ENCODE measurements around the gene SSBP4. TPM values are rescaled to one million over a fixed set of nuclear protein-coding genes. Genes with fewer than 3 reads are reported as not detected.

Gene SSBP4
- total and polyA plus RNA-seq, 2 donors (not counting 1 experiment from before 2014, with no cell fraction given), result 37.0 to 64.2 TPM

DNA sequence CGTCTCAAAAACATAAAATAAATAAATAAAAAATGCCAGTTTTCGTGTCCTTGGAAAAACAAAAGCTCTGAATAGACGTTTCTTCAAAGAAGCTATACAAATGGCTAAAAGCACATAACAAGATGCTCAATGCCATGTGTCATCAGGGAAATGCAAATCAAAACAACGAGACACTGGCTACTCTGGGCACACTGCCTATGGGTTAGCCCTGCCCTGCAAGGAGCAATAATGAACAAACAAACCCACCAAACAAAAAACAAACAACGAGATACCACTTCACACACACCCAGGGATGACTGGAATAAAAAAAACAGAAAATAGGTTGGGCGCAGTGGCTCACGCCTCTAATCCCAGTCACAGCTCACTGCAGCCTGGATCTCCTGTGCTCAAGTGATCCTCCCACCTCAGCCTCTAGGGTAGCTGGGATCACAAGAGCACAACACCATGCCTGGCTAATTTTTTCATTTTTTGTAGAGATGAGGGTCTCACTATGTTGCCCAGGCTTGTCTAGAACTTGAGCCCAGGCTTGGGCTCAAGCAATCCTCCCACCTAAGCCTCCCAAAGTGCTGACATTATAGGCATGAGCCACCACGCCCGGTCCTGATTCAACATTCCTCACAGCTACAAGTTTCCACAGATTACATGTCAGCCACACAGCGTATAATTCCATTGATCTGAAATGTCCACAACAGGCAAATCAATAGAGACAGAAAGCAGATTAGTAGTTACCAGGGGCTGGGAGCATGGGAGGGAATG is 34.2 kb downstream of the SSBP4 start:
- DNase-seq (no peak), ATAC-seq (ENCODE audit: low read depth) (no peak)
- no peak overlapping the region for H3K27ac Mint-ChIP-seq
- H3K27ac ChIP-seq (ENCODE audit: low read length in 2 of 2), result no peak overlapping the region
- H3K4me1 Mint-ChIP-seq, result peaks cover 6% of the 10 kb centered on the region
- H2AFZ ChIP-seq (ENCODE audit: insufficient read depth, low read depth, low read length, poor library complexity, severe bottlenecking), result no peak overlapping the region
- CTCF ChIA-PET, result interaction anchor here (0.6 to 7.6 kb wide), 3 partner anchors 10 to 394 kb away, joined by 3 to 85 read pairs (median 27); no protein-coding TSS in a partner anchor
- H3K4me3 Mint-ChIP-seq, result no peak overlapping the region
- peaks cover 0 to 49% of the 10 kb centered on the region in 2 experiments for H3K36me3 ChIP-seq (replicated peaks in 1 of 2; ENCODE audit: control extremely low read depth in 1 of 2, control insufficient read depth in 1 of 2, extremely low read depth in 1 of 2, insufficient read depth in 2 of 2, low read length in 1 of 2)
- 97% methylated on average over 7 of the region's 10 CpGs for WGBS (ENCODE audit: insufficient coverage)
- no peaks in the 10 kb centered on the region for H3K27me3 Mint-ChIP-seq
- no peak for TF ChIP-seq EZH2 (IDR thresholded peaks at IDR 0.05; ENCODE audit: borderline replicate concordance, insufficient read depth, low read depth, low read length, poor library complexity, severe bottlenecking)
- TF ChIP-seq, protein P1, sequence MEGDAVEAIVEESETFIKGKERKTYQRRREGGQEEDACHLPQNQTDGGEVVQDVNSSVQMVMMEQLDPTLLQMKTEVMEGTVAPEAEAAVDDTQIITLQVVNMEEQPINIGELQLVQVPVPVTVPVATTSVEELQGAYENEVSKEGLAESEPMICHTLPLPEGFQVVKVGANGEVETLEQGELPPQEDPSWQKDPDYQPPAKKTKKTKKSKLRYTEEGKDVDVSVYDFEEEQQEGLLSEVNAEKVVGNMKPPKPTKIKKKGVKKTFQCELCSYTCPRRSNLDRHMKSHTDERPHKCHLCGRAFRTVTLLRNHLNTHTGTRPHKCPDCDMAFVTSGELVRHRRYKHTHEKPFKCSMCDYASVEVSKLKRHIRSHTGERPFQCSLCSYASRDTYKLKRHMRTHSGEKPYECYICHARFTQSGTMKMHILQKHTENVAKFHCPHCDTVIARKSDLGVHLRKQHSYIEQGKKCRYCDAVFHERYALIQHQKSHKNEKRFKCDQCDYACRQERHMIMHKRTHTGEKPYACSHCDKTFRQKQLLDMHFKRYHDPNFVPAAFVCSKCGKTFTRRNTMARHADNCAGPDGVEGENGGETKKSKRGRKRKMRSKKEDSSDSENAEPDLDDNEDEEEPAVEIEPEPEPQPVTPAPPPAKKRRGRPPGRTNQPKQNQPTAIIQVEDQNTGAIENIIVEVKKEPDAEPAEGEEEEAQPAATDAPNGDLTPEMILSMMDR (IDR thresholded peaks at IDR 0.05), result no peak
- peaks cover 24% of the 10 kb centered on the region for H3K79me2 ChIP-seq (ENCODE audit: control insufficient read depth, insufficient read depth, low read length)
- POLR2A ChIA-PET, result interaction anchor here (0.5 kb wide), 1 partner anchor 278 kb away, joined by 3 read pairs; no protein-coding TSS in a partner anchor
- no peak overlapping the region for H3K9ac ChIP-seq (ENCODE audit: low read length)
- no peak overlapping the region for H3K4me3 ChIP-seq (ENCODE audit: control extremely low read depth in 1 of 5, extremely low read depth in 1 of 5, insufficient read depth in 1 of 5, low read depth in 2 of 5, low read length in 4 of 5)
- no peak overlapping the region for H3K4me2 ChIP-seq (replicated peaks; ENCODE audit: low read depth, low read length, poor library complexity, severe bottlenecking)
- intact Hi-C loops (cut with micrococcal nuclease), result no loop called here
- no peaks in the 10 kb centered on the region for H3K9me3 ChIP-seq (ENCODE audit: control extremely low read depth in 1 of 3, control insufficient read depth in 2 of 3, insufficient read depth in 1 of 3, low read length in 2 of 3)
- H3K27me3 ChIP-seq (replicated peaks in 1 of 4; ENCODE audit: control extremely low read depth in 1 of 4, control insufficient read depth in 3 of 4, insufficient read depth in 4 of 4, low read length in 3 of 4), result no peaks in the 10 kb centered on the region
- H3K9me3 Mint-ChIP-seq (ENCODE audit: insufficient read depth), result no peaks in the 10 kb centered on the region
- peaks cover 32% of the 10 kb centered on the region for H4K20me1 ChIP-seq (ENCODE audit: control insufficient read depth, insufficient read depth, low read length, poor library complexity, severe bottlenecking)
- H3K4me1 ChIP-seq (ENCODE audit: control insufficient read depth in 2 of 2, insufficient read depth in 2 of 2, low read length in 2 of 2), result peaks cover 0 to 5% of the 10 kb centered on the region in 2 donors

DNA sequence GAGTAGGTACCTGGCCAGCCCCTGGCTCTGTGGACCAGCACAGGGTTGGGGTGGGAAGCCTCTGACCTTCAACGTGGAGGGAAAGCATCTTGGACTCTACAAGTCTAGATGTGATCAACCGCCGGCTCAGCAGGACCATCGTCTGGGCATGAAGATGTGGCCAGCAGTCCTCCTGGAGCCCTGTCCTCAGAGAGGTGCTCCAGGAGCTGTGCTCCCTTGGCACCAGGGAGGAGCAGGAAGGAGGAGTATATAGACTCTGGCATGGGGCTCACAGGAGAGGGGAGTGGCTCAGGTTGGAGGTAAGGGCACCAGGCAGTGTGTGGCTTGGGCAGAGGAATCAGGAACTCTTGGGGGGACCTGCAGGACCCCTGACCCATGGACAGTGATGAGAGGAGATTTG is 37.1 kb downstream of the SSBP4 start:
- Mint-ChIP-seq H3K27ac (no peak overlapping the region), H3K9me3 (ENCODE audit: insufficient read depth) (no peaks in the 10 kb centered on the region), H3K4me3 (no peak overlapping the region), H3K27me3 (no peaks in the 10 kb centered on the region), H3K4me1 (no peaks in the 10 kb centered on the region)
- Histone ChIP-seq H3K27me3 (replicated peaks in 1 of 4; ENCODE audit: control extremely low read depth in 1 of 4, control insufficient read depth in 3 of 4, insufficient read depth in 4 of 4, low read length in 3 of 4) (no peaks in the 10 kb centered on the region), H3K9me3 (ENCODE audit: control extremely low read depth in 1 of 3, control insufficient read depth in 2 of 3, insufficient read depth in 1 of 3, low read length in 2 of 3) (no peaks in the 10 kb centered on the region), H3K79me2 (ENCODE audit: control insufficient read depth, insufficient read depth, low read length) (peaks cover 8% of the 10 kb centered on the region), H3K27ac (ENCODE audit: low read length in 2 of 2) (no peak overlapping the region), H3K9ac (ENCODE audit: low read length) (no peak overlapping the region), H3K4me3 (ENCODE audit: control extremely low read depth in 1 of 5, extremely low read depth in 1 of 5, insufficient read depth in 1 of 5, low read depth in 2 of 5, low read length in 4 of 5) (no peak overlapping the region), H2AFZ (ENCODE audit: insufficient read depth, low read depth, low read length, poor library complexity, severe bottlenecking) (no peak overlapping the region), H3K4me1 (ENCODE audit: control insufficient read depth in 2 of 2, insufficient read depth in 2 of 2, low read length in 2 of 2) (peaks cover 0 to 1% of the 10 kb centered on the region in 2 donors), H4K20me1 (ENCODE audit: control insufficient read depth, insufficient read depth, low read length, poor library complexity, severe bottlenecking) (peaks cover 19% of the 10 kb centered on the region), H3K36me3 (replicated peaks in 1 of 2; ENCODE audit: control extremely low read depth in 1 of 2, control insufficient read depth in 1 of 2, extremely low read depth in 1 of 2, insufficient read depth in 2 of 2, low read length in 1 of 2) (peaks cover 0 to 49% of the 10 kb centered on the region in 2 experiments), H3K4me2 (replicated peaks; ENCODE audit: low read depth, low read length, poor library complexity, severe bottlenecking) (no peak overlapping the region)
- intact Hi-C loops (cut with micrococcal nuclease), result no loop called here
- no peak for ATAC-seq (ENCODE audit: low read depth)
- 92% methylated on average over 4 of the region's 4 CpGs for WGBS (ENCODE audit: insufficient coverage)
- ChIA-PET POLR2A (no interaction called here), CTCF (interaction anchor here (0.7 to 1.0 kb wide), 2 partner anchors 7 to 293 kb away, joined by 3 read pairs; no protein-coding TSS in a partner anchor)
- DNase-seq, result no peak
- TF ChIP-seq, protein P1 (IDR thresholded peaks at IDR 0.05), result no peak
- no peak for TF ChIP-seq EZH2 (IDR thresholded peaks at IDR 0.05; ENCODE audit: borderline replicate concordance, insufficient read depth, low read depth, low read length, poor library complexity, severe bottlenecking)
